Endothelial cell of umbilical vein (primary cell): Measurements from ENCODE around the gene TRIM67. TPM values are rescaled to one million over a fixed set of nuclear protein-coding genes. Genes with fewer than 3 reads are reported as not detected.

ENCODE experiments used
- BruUV-seq: library from RNA; stranded (reverse); fragments of 400-500 nt; replicated peaks from 2 replicates; lab custom pipeline; 2021; lab: Mats Ljungman, UMichigan
- CTCF ChIA-PET: fragments of 300-600, 350-600 bp; sonication (Branson Sonifier 250); formaldehyde crosslinking; loops from one replicate; lab custom pipeline; 2021; ENCODE audit warnings: antibody characterized with exemption, inconsistent platforms; lab: Charles Lee
- POLR2A ChIA-PET: fragments of 300-600, 350-600 bp; sonication (Branson Sonifier 250); formaldehyde crosslinking; loops from one replicate; lab custom pipeline; 2021; ENCODE audit warnings: antibody characterized with exemption, inconsistent platforms; lab: Charles Lee
- DNase-seq: peaks from one replicate; pipeline ENCODE4 v3.0.0-alpha.2; 2011; ENCODE audit warnings: low read depth, low spot score
- FAIRE-seq: peaks from 2 replicates; lab custom pipeline; 2011; peaks lifted over from hg19 to GRCh38; lab: Jason Lieb, UNC
- H2AFZ ChIP-seq: 2 replicates; pipeline ENCODE4 v1.6.0; 2012; ENCODE audit warnings: low read depth, low read length, control low read depth, inconsistent platforms
- H3K27ac ChIP-seq: 2 replicates; pipeline ENCODE4 v1.5.1; 2011; ENCODE audit warnings: low read depth, mild to moderate bottlenecking, control low read depth, low read length, moderate library complexity; ENCODE audit not compliant: insufficient read depth
- H3K27me3 ChIP-seq, 2 experiments: 2 replicates each; pipeline versions ENCODE4 v1.6.0 to v1.6.1; 2011; ENCODE audit warnings: low read length in 2 of 2, mixed read lengths in 1 of 2; ENCODE audit not compliant: control insufficient read depth in 2 of 2, insufficient read depth in 2 of 2
- H3K36me3 ChIP-seq, 2 experiments: 2 replicates in 1 of 2; 3 replicates in 1 of 2; pipeline ENCODE4 v1.5.1; 2011; ENCODE audit warnings: low read length in 2 of 2, mild to moderate bottlenecking in 1 of 2, moderate library complexity in 1 of 2; ENCODE audit not compliant: control insufficient read depth in 2 of 2, insufficient read depth in 2 of 2; ENCODE audit errors: extremely low read depth in 1 of 2
- H3K4me1 ChIP-seq: 3 replicates; pipeline ENCODE4 v1.5.1; 2011; ENCODE audit warnings: mild to moderate bottlenecking, low read length; ENCODE audit not compliant: control insufficient read depth, insufficient read depth; ENCODE audit errors: extremely low read depth
- H3K4me2 ChIP-seq: 2 replicates; pipeline ENCODE4 v1.6.1; 2011; ENCODE audit warnings: low read length, control low read depth, mixed read lengths; ENCODE audit not compliant: insufficient read depth
- H3K4me3 ChIP-seq, 3 experiments: fragments of 200-600 bp in 1 of 3; sonication (generic), shearing (Covaris generic) in 1 of 3; replicated peaks in 1 of 3; 2 replicates each; pipeline ENCODE4 v1.5.1; 2011 to 2016; ENCODE audit warnings: control low read depth in 3 of 3, low read length in 3 of 3, mild to moderate bottlenecking in 2 of 3, inconsistent platforms in 1 of 3, low read depth in 1 of 3, moderate library complexity in 1 of 3; ENCODE audit not compliant: insufficient read depth in 1 of 3
- H3K79me2 ChIP-seq: 2 replicates; pipeline ENCODE4 v1.6.0; 2012; ENCODE audit warnings: low read length, inconsistent platforms; ENCODE audit not compliant: control insufficient read depth, insufficient read depth
- H3K9ac ChIP-seq: replicated peaks from 2 replicates; pipeline ENCODE3; 2011; ENCODE audit warnings: low read length, control low read depth; ENCODE audit not compliant: insufficient read depth; ENCODE audit errors: extremely low read depth
- H3K9me1 ChIP-seq: replicated peaks from 3 replicates; pipeline ENCODE4 v1.6.0; 2011; ENCODE audit warnings: mild to moderate bottlenecking, low read length; ENCODE audit not compliant: control insufficient read depth, insufficient read depth; ENCODE audit errors: extremely low read depth
- H3K9me3 ChIP-seq: replicated peaks from 2 replicates; pipeline ENCODE4 v1.5.1; 2012; ENCODE audit warnings: low read length, inconsistent platforms; ENCODE audit not compliant: control insufficient read depth, insufficient read depth
- H4K20me1 ChIP-seq: replicated peaks from 2 replicates; pipeline ENCODE3; 2011; ENCODE audit warnings: mild to moderate bottlenecking, low read length; ENCODE audit not compliant: control insufficient read depth, insufficient read depth; ENCODE audit errors: extremely low read depth
- EZH2 ChIP-seq: IDR thresholded peaks from 2 replicates; pipeline ENCODE4 v1.6.1; 2012; ENCODE audit warnings: borderline replicate concordance, low read depth, mild to moderate bottlenecking, moderate library complexity, low read length, inconsistent platforms; ENCODE audit not compliant: severe bottlenecking
- FOS ChIP-seq: IDR thresholded peaks from 2 replicates; pipeline ENCODE4 v1.6.1; 2011; ENCODE audit warnings: mild to moderate bottlenecking, low read length, moderate library complexity, borderline replicate concordance; ENCODE audit not compliant: insufficient read depth
- GATA2 ChIP-seq: IDR thresholded peaks from 2 replicates; pipeline ENCODE4 v1.7.0; 2011; ENCODE audit warnings: low read depth, mild to moderate bottlenecking, moderate library complexity, mixed read lengths, low read length; ENCODE audit not compliant: insufficient read length, insufficient read depth
- JUN ChIP-seq: IDR thresholded peaks from 2 replicates; pipeline ENCODE4 v1.6.1; 2011; ENCODE audit warnings: borderline replicate concordance, low read depth; ENCODE audit not compliant: insufficient read length, insufficient read depth
- MYC ChIP-seq: IDR thresholded peaks from one replicate; pipeline ENCODE4 v1.6.1; 2011; ENCODE audit warnings: mild to moderate bottlenecking, low read depth, low read length
- POLR2A ChIP-seq: IDR thresholded peaks from 2 replicates; pipeline ENCODE4 v1.6.1; 2012; ENCODE audit warnings: low read depth, mild to moderate bottlenecking, control low read depth, low read length
- POLR2AphosphoS5 ChIP-seq: IDR thresholded peaks from 2 replicates; pipeline ENCODE4 v1.6.1; 2012; ENCODE audit warnings: low read depth, mild to moderate bottlenecking, control low read depth, low read length, moderate library complexity; ENCODE audit not compliant: insufficient read depth
- dilution Hi-C: fragments of 300-500 bp; cut with MboI; formaldehyde crosslinking; loops from one replicate; pipeline ENCODE4 v1.15.0; 2019; ENCODE audit warnings: low sequenced_read_pairs; ENCODE audit not compliant: extremely low pct_ligation_motif_present
- intact Hi-C: fragments of 100-400 bp; cut with micrococcal nuclease; formaldehyde crosslinking; loops from one replicate; pipeline ENCODE4 v1.10.0; 2022
- polyA plus RNA-seq, 4 experiments: library from polyadenylated mRNA; depleted of rRNA in 3 of 4; stranded (reverse) in 3 of 4; unstranded in 1 of 4; fragments of >200 nt; gene quantifications; 2 replicates each; pipeline versions ENCODE4 v1.2.1 to v1.2.3, GENCODE V29; 2011 to 2012; ENCODE audit warnings: missing spikeins in 1 of 4
- total RNA-seq: library from RNA; stranded (reverse); gene quantifications from 2 replicates; pipeline ENCODE4 v1.2.3, GENCODE V29; 2021
- TF ChIP-seq, protein P1 (sequence below), 2 donors: IDR thresholded peaks; 1 replicate in 1 of 2; 2 replicates in 1 of 2; pipeline ENCODE4 v1.5.1; 2011; ENCODE audit warnings: low read length in 2 of 2, mild to moderate bottlenecking in 2 of 2, moderate library complexity in 2 of 2, control low read depth in 1 of 2, inconsistent platforms in 1 of 2, low read depth in 1 of 2; ENCODE audit not compliant: insufficient read depth in 1 of 2; ENCODE audit errors: extremely low read depth in 1 of 2
- TF ChIP-seq, protein P2 (sequence below): IDR thresholded peaks from 2 replicates; pipeline ENCODE4 v1.6.1; 2011; ENCODE audit not compliant: insufficient read depth, insufficient read length

TRIM67 gene
- total and polyA plus RNA-seq, 2 donors (not counting 3 experiments of a cell fraction or from before 2014, with no cell fraction given), result not detected

DNA sequence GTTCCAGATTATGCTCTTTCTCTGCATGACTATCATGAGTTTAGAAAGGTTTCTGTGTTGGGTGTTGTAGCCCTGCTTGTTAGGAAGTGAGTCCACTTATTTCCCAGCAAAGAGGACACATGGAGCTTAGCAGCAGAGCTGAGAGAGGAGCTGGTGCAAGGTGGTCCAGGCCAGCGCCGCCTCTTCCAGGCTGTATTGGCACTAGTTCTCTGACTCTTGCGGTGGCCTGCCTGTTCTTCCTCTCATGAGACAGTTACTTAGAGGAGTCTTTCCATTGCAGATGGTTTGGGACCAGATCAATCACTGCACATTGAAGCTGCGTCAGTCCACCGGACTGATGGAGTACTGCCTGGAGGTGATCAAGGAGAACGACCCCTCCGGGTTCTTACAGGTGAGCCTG lies 38.0 kb downstream of the TRIM67 start:
- Histone ChIP-seq H3K27me3 (peaks cover 0 to 1% of the 10 kb centered on the region in 2 experiments), H3K27ac (no peak overlapping the region), H3K36me3 (no peaks in the 10 kb centered on the region), H3K9ac (no peak overlapping the region), H3K79me2 (no peaks in the 10 kb centered on the region), H3K4me3 (no peak overlapping the region), H4K20me1 (no peaks in the 10 kb centered on the region), H3K9me1 (no peaks in the 10 kb centered on the region), H2AFZ (no peak overlapping the region), H3K9me3 (no peaks in the 10 kb centered on the region), H3K4me1 (no peaks in the 10 kb centered on the region), H3K4me2 (no peak overlapping the region)
- BruUV-seq, result no TSS peak
- POLR2A ChIA-PET, result no interaction called here
- dilution Hi-C loops, result no loop called here
- DNase-seq (no peak), FAIRE-seq (no peak)
- TF ChIP-seq JUN (no peak), MYC (no peak), POLR2A (no peak), POLR2AphosphoS5 (no peak), EZH2 (no peak), GATA2 (no peak), FOS (no peak)
- TF ChIP-seq, protein P1, sequence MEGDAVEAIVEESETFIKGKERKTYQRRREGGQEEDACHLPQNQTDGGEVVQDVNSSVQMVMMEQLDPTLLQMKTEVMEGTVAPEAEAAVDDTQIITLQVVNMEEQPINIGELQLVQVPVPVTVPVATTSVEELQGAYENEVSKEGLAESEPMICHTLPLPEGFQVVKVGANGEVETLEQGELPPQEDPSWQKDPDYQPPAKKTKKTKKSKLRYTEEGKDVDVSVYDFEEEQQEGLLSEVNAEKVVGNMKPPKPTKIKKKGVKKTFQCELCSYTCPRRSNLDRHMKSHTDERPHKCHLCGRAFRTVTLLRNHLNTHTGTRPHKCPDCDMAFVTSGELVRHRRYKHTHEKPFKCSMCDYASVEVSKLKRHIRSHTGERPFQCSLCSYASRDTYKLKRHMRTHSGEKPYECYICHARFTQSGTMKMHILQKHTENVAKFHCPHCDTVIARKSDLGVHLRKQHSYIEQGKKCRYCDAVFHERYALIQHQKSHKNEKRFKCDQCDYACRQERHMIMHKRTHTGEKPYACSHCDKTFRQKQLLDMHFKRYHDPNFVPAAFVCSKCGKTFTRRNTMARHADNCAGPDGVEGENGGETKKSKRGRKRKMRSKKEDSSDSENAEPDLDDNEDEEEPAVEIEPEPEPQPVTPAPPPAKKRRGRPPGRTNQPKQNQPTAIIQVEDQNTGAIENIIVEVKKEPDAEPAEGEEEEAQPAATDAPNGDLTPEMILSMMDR (IDR thresholded peaks at IDR 0.05; ENCODE audit: extremely low read depth in 1 of 2, insufficient read depth in 1 of 2, low read depth in 1 of 2, low read length in 2 of 2), result no peak
- TF ChIP-seq, protein P2, sequence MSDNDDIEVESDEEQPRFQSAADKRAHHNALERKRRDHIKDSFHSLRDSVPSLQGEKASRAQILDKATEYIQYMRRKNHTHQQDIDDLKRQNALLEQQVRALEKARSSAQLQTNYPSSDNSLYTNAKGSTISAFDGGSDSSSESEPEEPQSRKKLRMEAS, result no peak
- intact Hi-C loops, result no loop called here
- CTCF ChIA-PET, result interaction anchor here (0.6 to 1.2 kb wide), 2 partner anchors 11 to 364 kb away, joined by 3 to 7 read pairs; no protein-coding TSS in a partner anchor
